ENCODE results near the gene CEACAM5.
"Not testable (repeated sequence)": the region's sequence is repeated elsewhere in the genome, so short reads cannot be mapped to it uniquely, and the experiment has no call there.

The CEACAM5 gene

DNA sequence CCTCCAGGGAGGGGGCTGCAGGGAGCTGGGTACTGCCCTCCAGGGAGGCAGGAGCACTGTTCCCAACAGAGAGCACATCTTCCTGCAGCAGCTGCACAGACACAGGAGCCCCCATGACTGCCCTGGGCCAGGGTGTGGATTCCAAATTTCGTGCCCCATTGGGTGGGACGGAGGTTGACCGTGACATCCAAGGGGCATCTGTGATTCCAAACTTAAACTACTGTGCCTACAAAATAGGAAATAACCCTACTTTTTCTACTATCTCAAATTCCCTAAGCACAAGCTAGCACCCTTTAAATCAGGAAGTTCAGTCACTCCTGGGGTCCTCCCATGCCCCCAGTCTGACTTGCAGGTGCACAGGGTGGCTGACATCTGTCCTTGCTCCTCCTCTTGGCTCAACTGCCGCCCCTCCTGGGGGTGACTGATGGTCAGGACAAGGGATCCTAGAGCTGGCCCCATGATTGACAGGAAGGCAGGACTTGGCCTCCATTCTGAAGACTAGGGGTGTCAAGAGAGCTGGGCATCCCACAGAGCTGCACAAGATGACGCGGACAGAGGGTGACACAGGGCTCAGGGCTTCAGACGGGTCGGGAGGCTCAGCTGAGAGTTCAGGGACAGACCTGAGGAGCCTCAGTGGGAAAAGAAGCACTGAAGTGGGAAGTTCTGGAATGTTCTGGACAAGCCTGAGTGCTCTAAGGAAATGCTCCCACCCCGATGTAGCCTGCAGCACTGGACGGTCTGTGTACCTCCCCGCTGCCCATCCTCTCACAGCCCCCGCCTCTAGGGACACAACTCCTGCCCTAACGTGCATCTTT lies 7.8 kb upstream of the CEACAM5 start:
- no peak for DNase-seq

DNA sequence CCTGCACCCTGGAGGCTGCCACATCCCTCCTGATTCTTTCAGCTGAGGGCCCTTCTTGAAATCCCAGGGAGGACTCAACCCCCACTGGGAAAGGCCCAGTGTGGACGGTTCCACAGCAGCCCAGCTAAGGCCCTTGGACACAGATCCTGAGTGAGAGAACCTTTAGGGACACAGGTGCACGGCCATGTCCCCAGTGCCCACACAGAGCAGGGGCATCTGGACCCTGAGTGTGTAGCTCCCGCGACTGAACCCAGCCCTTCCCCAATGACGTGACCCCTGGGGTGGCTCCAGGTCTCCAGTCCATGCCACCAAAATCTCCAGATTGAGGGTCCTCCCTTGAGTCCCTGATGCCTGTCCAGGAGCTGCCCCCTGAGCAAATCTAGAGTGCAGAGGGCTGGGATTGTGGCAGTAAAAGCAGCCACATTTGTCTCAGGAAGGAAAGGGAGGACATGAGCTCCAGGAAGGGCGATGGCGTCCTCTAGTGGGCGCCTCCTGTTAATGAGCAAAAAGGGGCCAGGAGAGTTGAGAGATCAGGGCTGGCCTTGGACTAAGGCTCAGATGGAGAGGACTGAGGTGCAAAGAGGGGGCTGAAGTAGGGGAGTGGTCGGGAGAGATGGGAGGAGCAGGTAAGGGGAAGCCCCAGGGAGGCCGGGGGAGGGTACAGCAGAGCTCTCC lies 6.9 kb upstream of the CEACAM5 start:
- DNase-seq, result no peak

DNA sequence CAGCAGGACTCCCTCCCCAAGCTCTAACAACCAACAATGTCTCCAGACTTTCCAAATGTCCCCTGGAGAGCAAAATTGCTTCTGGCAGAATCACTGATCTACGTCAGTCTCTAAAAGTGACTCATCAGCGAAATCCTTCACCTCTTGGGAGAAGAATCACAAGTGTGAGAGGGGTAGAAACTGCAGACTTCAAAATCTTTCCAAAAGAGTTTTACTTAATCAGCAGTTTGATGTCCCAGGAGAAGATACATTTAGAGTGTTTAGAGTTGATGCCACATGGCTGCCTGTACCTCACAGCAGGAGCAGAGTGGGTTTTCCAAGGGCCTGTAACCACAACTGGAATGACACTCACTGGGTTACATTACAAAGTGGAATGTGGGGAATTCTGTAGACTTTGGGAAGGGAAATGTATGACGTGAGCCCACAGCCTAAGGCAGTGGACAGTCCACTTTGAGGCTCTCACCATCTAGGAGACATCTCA lies 6.2 kb upstream of the CEACAM5 start:
- no peak for DNase-seq

DNA sequence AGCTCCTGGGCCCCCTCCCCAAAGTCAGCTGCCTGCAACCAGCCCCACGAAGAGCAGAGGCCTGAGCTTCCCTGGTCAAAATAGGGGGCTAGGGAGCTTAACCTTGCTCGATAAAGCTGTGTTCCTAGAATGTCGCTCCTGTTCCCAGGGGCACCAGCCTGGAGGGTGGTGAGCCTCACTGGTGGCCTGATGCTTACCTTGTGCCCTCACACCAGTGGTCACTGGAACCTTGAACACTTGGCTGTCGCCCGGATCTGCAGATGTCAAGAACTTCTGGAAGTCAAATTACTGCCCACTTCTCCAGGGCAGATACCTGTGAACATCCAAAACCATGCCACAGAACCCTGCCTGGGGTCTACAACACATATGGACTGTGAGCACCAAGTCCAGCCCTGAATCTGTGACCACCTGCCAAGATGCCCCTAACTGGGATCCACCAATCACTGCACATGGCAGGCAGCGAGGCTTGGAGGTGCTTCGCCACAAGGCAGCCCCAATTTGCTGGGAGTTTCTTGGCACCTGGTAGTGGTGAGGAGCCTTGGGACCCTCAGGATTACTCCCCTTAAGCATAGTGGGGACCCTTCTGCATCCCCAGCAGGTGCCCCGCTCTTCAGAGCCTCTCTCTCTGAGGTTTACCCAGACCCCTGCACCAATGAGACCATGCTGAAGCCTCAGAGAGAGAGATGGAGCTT lies 4.7 kb upstream of the CEACAM5 start:
- DNase-seq, result no peak

DNA sequence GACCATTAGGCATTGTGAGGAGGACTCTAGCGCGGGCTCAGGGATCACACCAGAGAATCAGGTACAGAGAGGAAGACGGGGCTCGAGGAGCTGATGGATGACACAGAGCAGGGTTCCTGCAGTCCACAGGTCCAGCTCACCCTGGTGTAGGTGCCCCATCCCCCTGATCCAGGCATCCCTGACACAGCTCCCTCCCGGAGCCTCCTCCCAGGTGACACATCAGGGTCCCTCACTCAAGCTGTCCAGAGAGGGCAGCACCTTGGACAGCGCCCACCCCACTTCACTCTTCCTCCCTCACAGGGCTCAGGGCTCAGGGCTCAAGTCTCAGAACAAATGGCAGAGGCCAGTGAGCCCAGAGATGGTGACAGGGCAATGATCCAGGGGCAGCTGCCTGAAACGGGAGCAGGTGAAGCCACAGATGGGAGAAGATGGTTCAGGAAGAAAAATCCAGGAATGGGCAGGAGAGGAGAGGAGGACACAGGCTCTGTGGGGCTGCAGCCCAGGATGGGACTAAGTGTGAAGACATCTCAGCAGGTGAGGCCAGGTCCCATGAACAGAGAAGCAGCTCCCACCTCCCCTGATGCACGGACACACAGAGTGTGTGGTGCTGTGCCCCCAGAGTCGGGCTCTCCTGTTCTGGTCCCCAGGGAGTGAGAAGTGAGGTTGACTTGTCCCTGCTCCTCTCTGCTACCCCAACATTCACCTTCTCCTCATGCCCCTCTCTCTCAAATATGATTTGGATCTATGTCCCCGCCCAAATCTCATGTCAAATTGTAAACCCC lies 2.8 kb upstream of the CEACAM5 start:
- no peak for DNase-seq

DNA sequence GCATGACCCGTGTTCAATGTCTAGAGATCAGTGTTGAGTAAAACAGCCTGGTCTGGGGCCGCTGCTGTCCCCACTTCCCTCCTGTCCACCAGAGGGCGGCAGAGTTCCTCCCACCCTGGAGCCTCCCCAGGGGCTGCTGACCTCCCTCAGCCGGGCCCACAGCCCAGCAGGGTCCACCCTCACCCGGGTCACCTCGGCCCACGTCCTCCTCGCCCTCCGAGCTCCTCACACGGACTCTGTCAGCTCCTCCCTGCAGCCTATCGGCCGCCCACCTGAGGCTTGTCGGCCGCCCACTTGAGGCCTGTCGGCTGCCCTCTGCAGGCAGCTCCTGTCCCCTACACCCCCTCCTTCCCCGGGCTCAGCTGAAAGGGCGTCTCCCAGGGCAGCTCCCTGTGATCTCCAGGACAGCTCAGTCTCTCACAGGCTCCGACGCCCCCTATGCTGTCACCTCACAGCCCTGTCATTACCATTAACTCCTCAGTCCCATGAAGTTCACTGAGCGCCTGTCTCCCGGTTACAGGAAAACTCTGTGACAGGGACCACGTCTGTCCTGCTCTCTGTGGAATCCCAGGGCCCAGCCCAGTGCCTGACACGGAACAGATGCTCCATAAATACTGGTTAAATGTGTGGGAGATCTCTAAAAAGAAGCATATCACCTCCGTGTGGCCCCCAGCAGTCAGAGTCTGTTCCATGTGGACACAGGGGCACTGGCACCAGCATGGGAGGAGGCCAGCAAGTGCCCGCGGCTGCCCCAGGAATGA lies 1.5 kb upstream of the CEACAM5 start:
- DNase-seq, result peak; percentile 57

DNA sequence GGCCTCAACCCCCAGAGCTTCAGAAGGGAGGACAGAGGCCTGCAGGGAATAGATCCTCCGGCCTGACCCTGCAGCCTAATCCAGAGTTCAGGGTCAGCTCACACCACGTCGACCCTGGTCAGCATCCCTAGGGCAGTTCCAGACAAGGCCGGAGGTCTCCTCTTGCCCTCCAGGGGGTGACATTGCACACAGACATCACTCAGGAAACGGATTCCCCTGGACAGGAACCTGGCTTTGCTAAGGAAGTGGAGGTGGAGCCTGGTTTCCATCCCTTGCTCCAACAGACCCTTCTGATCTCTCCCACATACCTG lies 969 bp upstream of the CEACAM5 start:
- DNase-seq, result no peak

DNA sequence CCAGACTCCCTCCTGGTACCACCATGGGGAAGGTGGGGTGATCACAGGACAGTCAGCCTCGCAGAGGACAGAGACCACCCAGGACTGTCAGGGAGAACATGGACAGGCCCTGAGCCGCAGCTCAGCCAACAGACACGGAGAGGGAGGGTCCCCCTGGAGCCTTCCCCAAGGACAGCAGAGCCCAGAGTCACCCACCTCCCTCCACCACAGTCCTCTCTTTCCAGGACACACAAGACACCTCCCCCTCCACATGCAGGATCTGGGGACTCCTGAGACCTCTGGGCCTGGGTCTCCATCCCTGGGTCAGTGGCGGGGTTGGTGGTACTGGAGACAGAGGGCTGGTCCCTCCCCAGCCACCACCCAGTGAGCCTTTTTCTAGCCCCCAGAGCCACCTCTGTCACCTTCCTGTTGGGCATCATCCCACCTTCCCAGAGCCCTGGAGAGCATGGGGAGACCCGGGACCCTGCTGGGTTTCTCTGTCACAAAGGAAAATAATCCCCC lies 505 bp upstream of the CEACAM5 start:
- DNase-seq, result no peak

DNA sequence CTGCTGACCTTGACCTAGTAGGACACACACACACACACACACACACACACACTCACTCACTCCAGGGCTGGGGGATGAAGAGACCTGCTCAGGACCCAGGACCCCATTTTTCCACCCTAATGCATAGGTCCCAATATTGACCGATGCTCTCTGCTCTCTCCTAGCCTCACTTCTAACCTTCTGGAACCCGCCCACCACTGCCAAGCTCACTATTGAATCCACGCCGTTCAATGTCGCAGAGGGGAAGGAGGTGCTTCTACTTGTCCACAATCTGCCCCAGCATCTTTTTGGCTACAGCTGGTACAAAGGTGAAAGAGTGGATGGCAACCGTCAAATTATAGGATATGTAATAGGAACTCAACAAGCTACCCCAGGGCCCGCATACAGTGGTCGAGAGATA lies 1.1 kb downstream of the CEACAM5 start:
- not testable (repeated sequence) for DNase-seq

DNA sequence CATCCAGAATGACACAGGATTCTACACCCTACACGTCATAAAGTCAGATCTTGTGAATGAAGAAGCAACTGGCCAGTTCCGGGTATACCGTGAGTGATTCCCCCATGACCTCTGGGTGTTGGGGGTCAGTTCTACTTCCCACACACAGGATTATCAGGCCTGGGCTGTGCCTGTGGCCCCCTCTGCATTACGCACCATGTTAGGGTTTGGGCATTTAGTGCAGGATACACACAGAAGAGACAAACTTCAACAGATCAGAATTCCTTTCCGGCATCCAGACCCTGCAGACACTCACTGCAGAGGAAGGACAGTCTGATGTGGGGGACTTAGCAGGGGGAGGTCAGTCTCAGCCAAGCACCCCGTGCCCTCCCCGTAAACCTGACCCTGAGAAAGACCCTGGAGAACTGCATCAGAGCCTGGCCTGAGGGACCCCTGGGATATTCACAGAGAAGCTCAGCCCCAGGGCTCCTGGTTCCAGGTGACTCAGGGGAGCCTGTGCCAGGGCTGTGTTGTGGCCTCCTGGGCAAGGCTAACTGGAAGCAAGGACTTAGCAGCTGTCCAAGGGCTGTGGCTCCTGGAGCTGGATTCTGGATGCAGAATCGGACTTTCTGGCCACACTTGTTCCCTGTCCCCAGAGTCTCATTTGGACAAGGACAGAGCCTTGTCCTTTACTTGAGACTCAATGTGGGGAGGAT lies 1.7 kb downstream of the CEACAM5 start:
- DNase-seq, result no peak

DNA sequence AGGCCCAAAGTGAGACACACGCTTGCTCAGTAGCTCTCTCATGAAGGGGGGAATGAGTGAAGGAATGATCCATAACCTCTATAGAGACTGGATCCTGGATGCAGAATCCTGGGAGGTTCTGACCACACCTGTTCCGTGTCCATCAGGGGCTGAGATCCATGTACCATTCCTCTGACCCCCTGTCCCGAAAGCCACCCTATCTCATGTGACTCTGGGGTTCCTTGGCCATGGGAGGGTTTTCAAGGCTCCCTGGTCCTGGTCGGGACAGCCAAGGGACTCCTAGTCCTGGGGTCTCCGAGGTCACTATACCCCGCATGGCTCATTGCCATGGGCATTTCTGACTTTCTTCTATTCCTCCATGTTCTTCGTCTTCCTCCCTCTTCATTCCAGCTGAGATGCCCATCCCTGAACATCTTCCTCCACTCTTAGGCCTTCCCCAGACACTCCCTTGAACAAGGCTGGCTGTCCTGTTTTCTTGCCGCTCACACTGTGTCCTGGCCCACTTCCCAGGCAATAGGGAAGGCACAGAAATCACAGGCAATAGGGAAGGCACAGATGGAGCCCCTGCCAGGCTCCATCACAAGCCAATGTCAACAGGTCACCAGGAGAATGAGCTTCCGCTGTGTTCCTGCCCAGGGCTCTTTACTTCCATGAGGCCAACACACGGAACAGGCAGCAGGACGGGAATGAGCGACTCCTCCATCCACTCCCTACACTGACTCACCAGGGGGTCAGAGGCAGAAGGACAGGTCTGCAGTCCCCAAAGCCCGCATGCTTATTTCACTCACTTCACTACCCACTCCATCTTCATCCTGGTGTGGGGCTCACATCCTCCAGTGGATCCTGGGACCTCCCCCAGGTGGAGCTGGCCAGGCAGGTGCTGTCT lies 3.2 kb downstream of the CEACAM5 start:
- no peak for DNase-seq

DNA sequence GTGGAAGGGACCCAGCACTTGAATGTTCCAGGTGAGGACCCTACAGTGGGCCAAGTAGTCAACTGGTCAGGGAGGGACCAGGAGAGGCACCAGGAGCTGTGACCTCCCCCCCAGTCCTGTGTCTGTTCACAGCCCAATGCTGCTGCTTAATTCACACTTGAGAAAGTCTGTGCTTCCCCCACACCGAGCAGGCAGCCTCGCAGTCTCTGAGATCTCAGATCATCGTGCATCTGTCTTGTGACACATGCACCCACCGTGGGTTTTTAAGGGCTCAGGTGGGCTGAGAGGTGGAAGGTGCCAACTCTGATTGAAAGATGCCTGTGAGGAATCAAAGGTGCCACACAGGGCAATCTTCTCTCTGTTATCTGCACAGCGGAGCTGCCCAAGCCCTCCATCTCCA lies 6.2 kb downstream of the CEACAM5 start:
- DNase-seq, result no peak

DNA sequence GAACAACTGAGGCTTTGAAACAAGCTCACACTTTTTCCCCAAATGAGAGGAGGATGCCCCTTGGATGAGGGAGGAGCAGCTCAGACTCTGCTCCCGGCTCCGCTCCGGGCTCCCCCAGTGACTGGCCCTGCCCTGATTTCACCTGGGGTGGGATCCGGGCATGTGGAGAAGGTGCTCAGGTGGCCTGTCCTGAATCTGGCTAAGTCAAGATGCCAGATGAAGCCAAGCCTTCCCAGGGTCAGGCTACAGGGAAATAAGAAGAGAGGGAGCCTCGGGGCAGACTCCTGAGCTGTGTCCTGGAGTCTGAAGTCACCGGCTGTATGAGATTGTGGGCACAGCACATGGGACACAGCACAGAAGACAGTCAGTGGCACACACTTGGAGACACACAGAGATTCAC lies 10.3 kb downstream of the CEACAM5 start:
- no peak for DNase-seq

DNA sequence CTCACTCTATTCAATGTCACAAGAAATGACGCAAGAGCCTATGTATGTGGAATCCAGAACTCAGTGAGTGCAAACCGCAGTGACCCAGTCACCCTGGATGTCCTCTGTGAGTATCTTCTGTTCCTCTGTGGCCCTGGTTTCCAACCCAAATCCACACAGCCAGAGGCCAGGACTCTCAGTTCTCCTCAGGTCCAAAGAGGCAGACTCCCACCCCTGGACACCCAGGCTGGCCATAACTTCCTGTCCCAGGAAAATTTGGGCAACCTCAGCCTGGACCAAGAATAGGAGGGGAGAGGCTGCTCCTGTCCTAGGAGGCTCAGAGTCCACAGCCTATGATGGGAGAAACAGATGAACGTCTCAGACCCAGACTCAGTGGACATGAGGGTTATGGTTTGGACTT lies 11.7 kb downstream of the CEACAM5 start:
- no peak for DNase-seq

DNA sequence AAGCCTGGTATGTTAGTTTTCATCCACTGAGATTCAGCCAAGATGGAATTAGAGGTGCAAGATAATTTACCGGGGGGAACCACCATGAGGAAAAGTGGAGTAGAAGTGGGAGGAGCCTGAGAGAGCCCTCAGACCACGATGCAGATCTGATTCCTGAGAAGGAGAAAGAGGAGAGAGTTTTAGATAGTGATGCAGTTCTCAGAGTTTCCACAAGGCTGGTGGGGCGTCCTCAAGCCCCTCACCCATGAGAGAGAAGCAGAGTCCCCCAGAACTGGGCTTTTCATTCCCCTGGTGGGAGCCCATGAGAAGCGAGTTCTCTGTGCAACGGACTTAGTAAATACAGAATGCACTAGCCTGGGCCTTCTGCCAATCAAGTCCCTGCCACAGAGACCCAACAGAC lies 18.1 kb downstream of the CEACAM5 start:
- DNase-seq, result no peak

DNA sequence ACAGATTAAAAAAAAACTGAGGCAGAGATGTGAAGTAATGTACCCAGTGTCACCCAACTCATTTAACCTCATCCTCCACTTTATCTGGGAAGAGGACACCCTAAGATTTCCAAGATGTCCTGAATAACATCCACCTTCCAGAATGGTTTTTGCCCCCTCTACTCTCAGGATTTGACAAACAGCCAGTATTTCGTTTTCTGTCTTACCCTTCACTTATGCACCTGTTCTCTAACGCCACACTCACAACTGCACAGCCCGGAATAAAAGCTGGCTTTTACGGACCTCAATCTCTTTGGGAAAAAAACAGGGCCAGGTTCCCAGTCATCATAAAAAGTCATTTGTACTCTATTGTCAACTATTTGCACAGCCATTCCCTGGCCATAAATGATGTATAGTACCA lies 25.7 kb downstream of the CEACAM5 start:
- DNase-seq, result no peak

DNA sequence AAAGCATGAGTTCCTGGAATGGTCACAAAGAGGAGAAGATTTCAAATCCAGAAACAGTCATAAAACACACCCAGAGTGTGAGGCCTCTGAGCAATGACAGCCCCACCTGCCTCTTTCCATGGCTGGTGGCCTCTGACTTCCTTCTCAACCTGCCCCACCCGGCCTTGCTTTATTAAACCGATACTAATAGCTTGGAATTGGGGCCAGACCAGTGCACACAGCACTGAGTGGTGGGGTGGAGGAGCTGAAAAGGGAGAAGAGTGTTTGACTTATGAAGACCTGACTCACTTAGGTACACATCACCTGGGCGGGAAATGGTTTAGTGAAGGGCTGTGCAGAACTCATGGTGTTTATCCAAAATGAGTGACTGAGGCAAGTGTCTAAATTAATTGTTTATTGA lies 26.2 kb downstream of the CEACAM5 start:
- DNase-seq, result no peak

DNA sequence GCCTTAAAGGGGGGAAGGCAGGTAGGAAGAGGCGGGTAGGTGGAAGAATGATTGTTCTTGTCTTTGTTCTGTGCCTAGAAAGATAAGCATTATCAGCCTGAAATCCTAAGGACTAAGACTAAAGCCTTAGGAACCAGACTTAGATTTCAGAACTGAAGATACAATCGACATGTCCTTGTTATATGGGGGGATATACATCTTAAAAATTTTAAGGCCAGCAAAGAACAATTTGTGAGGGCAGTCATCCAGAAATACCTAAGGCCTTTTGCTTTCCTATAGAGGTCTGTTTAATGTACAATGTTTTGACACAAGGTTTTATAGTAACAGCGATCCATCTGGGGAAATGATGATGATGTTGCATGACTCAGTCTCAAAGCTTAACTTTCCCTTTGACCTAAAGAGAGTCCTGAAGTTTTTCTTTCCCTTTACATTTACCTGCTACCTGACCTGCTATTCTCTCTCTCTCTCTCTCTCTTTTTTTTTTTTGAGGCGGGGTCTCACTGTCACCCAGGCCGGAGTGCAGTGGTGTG lies 26.7 kb downstream of the CEACAM5 start:
- DNase-seq, result no peak

DNA sequence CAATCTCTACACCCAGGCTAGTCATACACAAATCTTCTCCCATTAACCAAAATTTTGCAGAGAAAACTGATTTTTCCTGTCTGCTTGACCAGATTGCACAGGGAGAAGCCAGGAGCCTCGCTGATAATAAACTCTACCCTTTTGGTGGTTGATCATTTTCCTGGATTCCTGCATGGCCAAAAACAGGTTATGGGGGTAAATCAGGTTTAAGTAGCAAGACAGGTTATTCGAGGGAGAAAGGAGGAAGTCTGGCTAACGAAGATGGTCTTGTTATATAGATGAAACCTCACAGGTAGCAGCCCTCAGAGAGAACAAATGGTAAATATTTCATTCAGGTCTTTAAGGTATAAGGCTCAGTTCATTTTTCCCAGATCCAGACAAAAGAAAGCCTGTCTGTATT lies 30.9 kb downstream of the CEACAM5 start:
- DNase-seq, result no peak
